HG03108 (cell line): ENCODE results near the gene SUPT5H.

Experiments used
- ATAC-seq: cut with Tn5 transposase; IDR thresholded peaks from one replicate; pipeline ENCODE4 v1.9.1; 2021; ENCODE audit warnings: moderate library complexity; ENCODE audit not compliant: unreplicated experiment

SUPT5H gene

GRCh38 chr19:39445196-39446111, at the start of gene SUPT5H:
Gene SUPT5H, plus strand, starts transcription at chr19:39445582. Its CDS starts 309 bp downstream, at chr19:39445891.
- ATAC-seq: peak; percentile 83

- peak; percentile 19 for ATAC-seq
These were observed 47.8 kb upstream of the SUPT5H start for GRCh38 chr19:39397360-39398296.

- ATAC-seq: no peak
These were observed 47.0 kb upstream of the SUPT5H start for GRCh38 chr19:39398297-39398864.

GRCh38 chr19:39399668-39400050, 45.7 kb upstream of the SUPT5H start:
- no peak for ATAC-seq

- no peak for ATAC-seq
These were observed 45.3 kb upstream of the SUPT5H start for GRCh38 chr19:39400061-39400460.

- peak; percentile 7 for ATAC-seq
These were observed 44.3 kb upstream of the SUPT5H start for GRCh38 chr19:39401070-39401548.

- peak; percentile 21 for ATAC-seq
These were observed 43.6 kb upstream of the SUPT5H start for GRCh38 chr19:39401549-39402345.

- no peak for ATAC-seq
These were observed 42.8 kb upstream of the SUPT5H start for GRCh38 chr19:39402346-39403300.

GRCh38 chr19:39403331-39404312, 41.8 kb upstream of the SUPT5H start:
- peak; percentile 29 for ATAC-seq

GRCh38 chr19:39405261-39405957, 40.0 kb upstream of the SUPT5H start:
- no peak for ATAC-seq

- ATAC-seq: no peak
These were observed 39.3 kb upstream of the SUPT5H start for GRCh38 chr19:39405958-39406655.

- no peak for ATAC-seq
These were observed 38.5 kb upstream of the SUPT5H start, which contains the start of gene ZFP36 for GRCh38 chr19:39406656-39407409. Gene ZFP36, plus strand, starts transcription at chr19:39406847. Its CDS starts 58 bp downstream, at chr19:39406905.

GRCh38 chr19:39407410-39407659, 38.0 kb upstream of the SUPT5H start:
- no peak for ATAC-seq

- no peak for ATAC-seq
These were observed 37.6 kb upstream of the SUPT5H start for GRCh38 chr19:39407660-39408391.

GRCh38 chr19:39408392-39409207, 36.8 kb upstream of the SUPT5H start:
- no peak for ATAC-seq
